Heart left ventricle (tissue), 13 donors: ENCODE data around the gene CRMP1.

ENCODE experiments used
- CTCF ChIP-seq, 12 donors: fragments of 200-600 bp; sonication (generic) in 4 of 12; IDR thresholded peaks; one replicate each; pipeline versions ENCODE4 v1.5.0 to v1.8.0; 2018 to 2022; ENCODE audit warnings: antibody characterized with exemption in 12 of 12, mild to moderate bottlenecking in 5 of 12
- POLR2A ChIP-seq, 2 donors: fragments of 450-650 bp; IDR thresholded peaks; one replicate each; pipeline ENCODE4 v1.6.1; 2017; ENCODE audit warnings: antibody characterized with exemption in 2 of 2, mild to moderate bottlenecking in 2 of 2, moderate library complexity in 2 of 2
- donor health status: ischemic (EF 13 %, LVEDD 7.1; RV severe dilation, severe dysfunction).
- donor health status: DM: no; HTN: yes; CAD: no.
- donor health status: DM: no; HTN: no; CAD: no.
- donor health status: ischemic (EF 25% LVEDD 6.9; RV normal size, moderate dysfunction).
- donor health status: ischemic (EF 25% LVEDD 5.7; RV mildly dilated, moderate dysfunction).
- donor health status: ischemic (EF 35%, LVEDD 5.7; RV mildly dilated, moderate dysfunction).
- donor health status: nonischemic (EF 11% LVEDD 7.7; RV severe dilation, severe dysfunction).
- donor health status: DM: yes; HTN: yes; CAD: no.
- donor health status: PGD.
- donor health status: ischemic (EF 29% LVEDD 5.4; RV normal size, mild dysfunction).
- donor health status: nonischemic (EF 23%, LVEDD 6.1; RV moderate dilation, normal function).

- no peak for TF ChIP-seq CTCF (IDR thresholded peaks at IDR 0.05)
- TF ChIP-seq POLR2A (IDR thresholded peaks at IDR 0.05), result no peak
Observed at GRCh38 chr4:5814421-5814820, 78.5 kb downstream of the CRMP1 start.
